Spleen (tissue), 11 donors: Measurements from ENCODE around the gene LTC4S. TPM values are rescaled to one million over a fixed set of nuclear protein-coding genes. Genes with fewer than 3 reads are reported as not detected.

Experiments
- DNase-seq: peaks from one replicate; pipeline ENCODE4 v3.0.0-alpha.2; 2020
- H3K27ac ChIP-seq, 8 donors: fragments of 200-600 bp; sonication (generic) in 7 of 8; 1 replicate in 4 of 8; 2 replicates in 4 of 8; pipeline versions ENCODE4 v1.5.0 to v1.8.0; 2016 to 2021; ENCODE audit warnings: inconsistent platforms in 4 of 8, mild to moderate bottlenecking in 4 of 8, moderate library complexity in 1 of 8
- H3K27me3 ChIP-seq, 7 donors: fragments of 200-600 bp; sonication (generic) in 6 of 7; replicated peaks in 1 of 7; 1 replicate in 4 of 7; 2 replicates in 3 of 7; pipeline versions ENCODE4 v1.5.0 to v1.8.0; 2016 to 2021; ENCODE audit warnings: inconsistent platforms in 3 of 7, mild to moderate bottlenecking in 1 of 7
- H3K36me3 ChIP-seq, 6 donors: fragments of 200-600 bp; sonication (generic) in 5 of 6; 1 replicate in 4 of 6; 2 replicates in 2 of 6; pipeline versions ENCODE4 v1.5.0 to v1.8.0; 2016 to 2021; ENCODE audit warnings: inconsistent platforms in 2 of 6
- H3K4me1 ChIP-seq, 6 donors: fragments of 200-600 bp; sonication (generic) in 5 of 6; 1 replicate in 3 of 6; 2 replicates in 3 of 6; pipeline versions ENCODE4 v1.5.0 to v1.8.0; 2016 to 2021; ENCODE audit warnings: inconsistent platforms in 3 of 6
- H3K4me3 ChIP-seq, 8 donors: fragments of 200-600 bp; sonication (generic) in 7 of 8; 1 replicate in 4 of 8; 2 replicates in 4 of 8; pipeline versions ENCODE4 v1.5.0 to v1.8.0; 2016 to 2021; ENCODE audit warnings: inconsistent platforms in 4 of 8, mild to moderate bottlenecking in 4 of 8, moderate library complexity in 2 of 8
- H3K9me3 ChIP-seq, 8 donors: fragments of 200-600 bp; sonication (generic) in 7 of 8; 1 replicate in 4 of 8; 2 replicates in 4 of 8; pipeline versions ENCODE4 v1.5.0 to v1.8.0; 2016 to 2021; ENCODE audit warnings: inconsistent platforms in 4 of 8
- POLR2A ChIP-seq, 3 donors: fragments of 450-650 bp; IDR thresholded peaks; one replicate each; pipeline ENCODE4 v1.5.1; 2017; ENCODE audit warnings: antibody characterized with exemption in 3 of 3, mild to moderate bottlenecking in 1 of 3
- POLR2AphosphoS5 ChIP-seq, 3 donors: sonication (generic); formaldehyde crosslinking; IDR thresholded peaks; one replicate each; pipeline ENCODE4 v1.5.1; 2017; ENCODE audit warnings: antibody characterized with exemption in 3 of 3
- WGBS, 5 donors: extraction: QIAGEN DNeasy Blood & Tissue Kit in 3 of 5; methylation state at CpG; one replicate each; pipeline versions ENCODE4 v1.1.5 to v1.1.7; 2013 to 2018; 5-methylcytosine and 5-hydroxymethylcytosine counted together
- intact Hi-C: fragments of 100-400 bp; cut with DNase I; formaldehyde crosslinking; loops from one replicate; pipeline ENCODE4 v1.15.0; 2023; ENCODE audit warnings: low total_unique reads
- polyA plus RNA-seq, 3 donors: library from polyadenylated mRNA; stranded (reverse); fragments of 200-250 nt; gene quantifications; one replicate each; pipeline ENCODE4 v1.2.1, GENCODE V29; 2013
- total RNA-seq, 7 donors: library from RNA; depleted of rRNA in 3 of 7; stranded (reverse); fragments of >200 nt in 3 of 7; fragmentation: NEBNext Ultra II Directional in 4 of 7; extraction: Animal tissue kit (Norgen Biotek cat#: 25700) in 4 of 7; gene quantifications; one replicate each; pipeline versions ENCODE4 v1.1.0 to v1.2.1, GENCODE V29; 2016 to 2021
- TF ChIP-seq, protein P1 (sequence below), 11 experiments: fragments of 200-600 bp in 7 of 11; fragments of 450-650 bp in 4 of 11; sonication (generic) in 4 of 11; IDR thresholded peaks in 8 of 11; conservative IDR thresholded peaks in 3 of 11; 1 replicate in 7 of 11; 2 replicates in 4 of 11; pipeline versions ENCODE4 v1.4.0 to v1.8.0; 2016 to 2021; ENCODE audit warnings: antibody characterized with exemption in 11 of 11, inconsistent platforms in 4 of 11, mild to moderate bottlenecking in 1 of 11
- donor health status: healthy with polysubstance abuse.
- donor health status: DM: no; HTN: no; CAD: no; lungs with moderate emphysema.
- donor health status: DM: no; HTN: no; CAD: no.
- donor health status: Bipolar disorder and iron deficiency.
- donor health status: healthy.
- donor health status: DM: no; HTN: no; CAD: no.
- donor health status: DM: yes; HTN: yes; CAD: no.

Gene LTC4S
- total and polyA plus RNA-seq, 10 donors = 3.1 to 24.2 (median 9.0) TPM

DNA sequence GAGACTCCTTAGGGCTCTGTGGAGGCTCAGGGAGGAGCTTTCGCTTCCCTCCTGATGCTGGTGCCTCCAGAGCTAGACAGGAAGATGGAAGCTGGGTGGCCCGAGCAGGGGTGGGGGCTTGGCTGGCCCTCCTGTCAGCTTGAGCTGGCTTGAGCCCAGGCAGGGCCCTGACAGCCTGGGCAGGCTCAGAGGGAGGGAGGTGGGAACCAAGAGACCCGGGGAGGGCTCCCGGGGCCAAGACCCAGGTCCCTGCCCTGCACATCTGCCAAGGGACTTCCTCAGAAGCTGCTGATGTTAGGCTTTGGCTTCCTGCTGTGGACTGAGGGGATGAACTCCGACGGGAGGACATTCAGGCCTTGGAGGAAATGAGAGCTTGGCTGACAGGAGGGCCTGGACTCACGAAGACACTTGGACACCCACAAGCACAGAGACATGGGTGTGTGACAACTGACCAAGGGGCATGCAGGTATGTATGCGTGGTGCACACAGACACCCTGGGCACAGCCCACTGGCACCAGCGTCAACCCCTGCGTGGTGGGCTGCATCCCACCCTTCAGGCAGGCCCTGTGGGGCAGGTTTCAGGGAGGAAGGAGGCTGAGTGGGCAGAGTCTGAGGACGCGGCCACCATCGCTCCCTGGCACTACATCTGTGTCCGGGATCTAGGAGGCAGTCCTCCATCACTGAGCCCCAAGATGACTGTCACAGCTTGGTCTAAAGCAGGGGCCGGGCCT is 1.7 kb upstream of the LTC4S start:
- WGBS, 5 donors = 40 to 53% (median 47%) methylated on average over 14 to 15 of the region's 15 CpGs
- TF ChIP-seq POLR2AphosphoS5 (IDR thresholded peaks at IDR 0.05) = peak; percentile 26 to 60 (median 56)
- TF ChIP-seq POLR2A (IDR thresholded peaks at IDR 0.05) = no peak
- TF ChIP-seq, protein P1, sequence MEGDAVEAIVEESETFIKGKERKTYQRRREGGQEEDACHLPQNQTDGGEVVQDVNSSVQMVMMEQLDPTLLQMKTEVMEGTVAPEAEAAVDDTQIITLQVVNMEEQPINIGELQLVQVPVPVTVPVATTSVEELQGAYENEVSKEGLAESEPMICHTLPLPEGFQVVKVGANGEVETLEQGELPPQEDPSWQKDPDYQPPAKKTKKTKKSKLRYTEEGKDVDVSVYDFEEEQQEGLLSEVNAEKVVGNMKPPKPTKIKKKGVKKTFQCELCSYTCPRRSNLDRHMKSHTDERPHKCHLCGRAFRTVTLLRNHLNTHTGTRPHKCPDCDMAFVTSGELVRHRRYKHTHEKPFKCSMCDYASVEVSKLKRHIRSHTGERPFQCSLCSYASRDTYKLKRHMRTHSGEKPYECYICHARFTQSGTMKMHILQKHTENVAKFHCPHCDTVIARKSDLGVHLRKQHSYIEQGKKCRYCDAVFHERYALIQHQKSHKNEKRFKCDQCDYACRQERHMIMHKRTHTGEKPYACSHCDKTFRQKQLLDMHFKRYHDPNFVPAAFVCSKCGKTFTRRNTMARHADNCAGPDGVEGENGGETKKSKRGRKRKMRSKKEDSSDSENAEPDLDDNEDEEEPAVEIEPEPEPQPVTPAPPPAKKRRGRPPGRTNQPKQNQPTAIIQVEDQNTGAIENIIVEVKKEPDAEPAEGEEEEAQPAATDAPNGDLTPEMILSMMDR (IDR thresholded peaks at IDR 0.05 in 8 of 11, conservative IDR thresholded peaks at IDR 0.05 in 3 of 11) = no peak
- H3K4me3 ChIP-seq = no peak overlapping the region
- peak; percentile 79 for DNase-seq
- no peaks in the 10 kb centered on the region for H3K27me3 ChIP-seq
- H3K9me3 ChIP-seq = no peaks in the 10 kb centered on the region
- intact Hi-C loops = no loop called here
- H3K4me1 ChIP-seq = peaks cover 34 to 59% (median 54%) of the 10 kb centered on the region in 6 donors
- peak overlapping the region; percentile 32 to 89 (median 79) for H3K27ac ChIP-seq
- peaks cover 0 to 2% (median 0%) of the 10 kb centered on the region in 6 donors for H3K36me3 ChIP-seq

- peaks cover 34 to 65% (median 56%) of the 10 kb centered on the region in 6 donors for H3K4me1 ChIP-seq
Measured at GRCh38 chr5:179792612-179793467, 946 bp upstream of the LTC4S start.

DNA sequence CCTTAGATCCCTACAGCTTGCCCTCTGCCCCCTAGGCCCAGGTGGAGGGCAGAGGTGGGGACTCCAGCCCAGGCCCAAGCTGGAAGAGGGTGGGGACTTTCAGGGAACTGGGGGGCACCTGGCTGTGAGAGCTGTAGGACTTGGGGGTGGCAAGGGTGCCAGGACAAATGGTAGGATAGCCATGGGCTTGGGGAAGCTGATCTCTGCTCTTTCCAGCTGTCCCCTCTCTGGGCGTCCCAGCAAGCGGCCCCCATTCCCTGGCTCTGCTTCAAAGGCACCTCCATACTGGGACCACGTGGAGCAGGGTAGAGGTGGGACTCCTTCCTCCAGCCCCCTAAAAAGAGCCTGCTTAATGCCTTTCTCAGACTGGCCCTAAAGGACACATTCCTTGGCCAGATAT is 385 bp downstream of the LTC4S start:
- peak overlapping the region; percentile 63 to 89 (median 79) for H3K27ac ChIP-seq
- TF ChIP-seq POLR2AphosphoS5 (IDR thresholded peaks at IDR 0.05) = no peak
- TF ChIP-seq, protein P1 (IDR thresholded peaks at IDR 0.05 in 8 of 11, conservative IDR thresholded peaks at IDR 0.05 in 3 of 11) = no peak
- TF ChIP-seq POLR2A (IDR thresholded peaks at IDR 0.05) = no peak
- intact Hi-C loops = no loop called here
- H3K4me1 ChIP-seq = peaks cover 34 to 65% (median 56%) of the 10 kb centered on the region in 6 donors
- peak overlapping the region in 4 of 8 donors; percentile 6 to 86 (median 17) for H3K4me3 ChIP-seq
- 50 to 78% (median 65%) methylated on average over 2 to 3 of the region's 3 CpGs for WGBS, 5 donors
- no peaks in the 10 kb centered on the region for H3K9me3 ChIP-seq
- no peaks in the 10 kb centered on the region for H3K27me3 ChIP-seq
- H3K36me3 ChIP-seq = peaks cover 0 to 23% (median 20%) of the 10 kb centered on the region in 6 donors
- no peak for DNase-seq

More at GRCh38 chr5:179792612-179793467, 946 bp upstream of the LTC4S start:
- WGBS, 5 donors = 30 to 58% (median 49%) methylated on average over 13 to 24 of the region's 24 CpGs
- H3K27ac ChIP-seq = peak overlapping the region; percentile 58 to 89 (median 79)
- no peaks in the 10 kb centered on the region for H3K9me3 ChIP-seq
- peak; percentile 83 for DNase-seq
- H3K36me3 ChIP-seq = peaks cover 0 to 10% (median 7%) of the 10 kb centered on the region in 6 donors
- no peak overlapping the region for H3K4me3 ChIP-seq
- TF ChIP-seq POLR2AphosphoS5 (IDR thresholded peaks at IDR 0.05) = peak in 1 of 3 donors; percentile 42
- no peak for TF ChIP-seq POLR2A (IDR thresholded peaks at IDR 0.05)
- H3K27me3 ChIP-seq = no peaks in the 10 kb centered on the region
- intact Hi-C loops = no loop called here

GRCh38 chr5:179794575-179794974 is 789 bp downstream of the LTC4S start:
- 60 to 100% (median 95%) methylated on average over 3 of the region's 3 CpGs for WGBS, 5 donors
- Histone ChIP-seq H3K36me3 (peaks cover 0 to 27% (median 24%) of the 10 kb centered on the region in 6 donors), H3K4me1 (peaks cover 34 to 65% (median 56%) of the 10 kb centered on the region in 6 donors), H3K9me3 (no peaks in the 10 kb centered on the region), H3K4me3 (peak overlapping the region in 5 of 8 donors; percentile 61 to 86 (median 69)), H3K27me3 (no peaks in the 10 kb centered on the region), H3K27ac (peak overlapping the region; percentile 66 to 93 (median 88))
- peak; percentile 79 for DNase-seq
- TF ChIP-seq POLR2AphosphoS5 (IDR thresholded peaks at IDR 0.05) = no peak
- no peak for TF ChIP-seq POLR2A (IDR thresholded peaks at IDR 0.05)
- TF ChIP-seq, protein P1 (IDR thresholded peaks at IDR 0.05 in 8 of 11, conservative IDR thresholded peaks at IDR 0.05 in 3 of 11) = no peak
- intact Hi-C loops = no loop called here
